C4-2B (cell line): ENCODE measurements around the gene LRIT2.
"Not testable (repeated sequence)": the region's sequence is repeated elsewhere in the genome, so short reads cannot be mapped to it uniquely, and the experiment has no call there.

ENCODE experiments used
- H3K27ac ChIP-seq: fragments of 450-650 bp; 2 replicates; pipeline ENCODE4 v1.5.1; 2017
- ZFX ChIP-seq: fragments of 450-650 bp; IDR thresholded peaks from 2 replicates; pipeline ENCODE4 v1.6.1; 2017
- TF ChIP-seq, protein P1 (sequence below): fragments of 450-650 bp; conservative IDR thresholded peaks from 2 replicates; pipeline ENCODE4 v1.5.1; 2017; ENCODE audit warnings: mild to moderate bottlenecking

LRIT2 gene

DNA sequence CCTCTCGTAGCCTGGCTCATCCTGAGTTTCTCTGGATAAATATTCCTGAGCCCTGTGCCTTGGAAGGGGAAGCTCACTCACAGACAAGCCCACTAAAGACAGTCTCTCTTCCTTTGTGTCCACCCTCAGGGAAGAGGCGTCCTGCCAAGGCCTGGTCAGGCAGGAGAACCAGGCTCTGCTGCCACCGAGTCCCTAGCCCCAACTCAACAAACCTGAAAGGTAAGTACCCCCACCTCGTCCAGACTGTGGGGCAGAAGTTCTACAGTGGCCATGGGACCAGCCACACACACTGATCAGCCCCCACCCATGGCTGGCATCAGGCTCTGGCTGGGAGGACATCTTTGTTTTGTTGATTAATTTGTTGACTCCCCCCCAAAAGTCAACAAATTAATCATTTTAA lies 49.0 kb downstream of the LRIT2 start:
- no peak for TF ChIP-seq ZFX
- no peak overlapping the region for H3K27ac ChIP-seq

GRCh38 chr10:84175436-84175835 lies 49.9 kb downstream of the LRIT2 start:
- TF ChIP-seq ZFX = no peak
- TF ChIP-seq, protein P1, sequence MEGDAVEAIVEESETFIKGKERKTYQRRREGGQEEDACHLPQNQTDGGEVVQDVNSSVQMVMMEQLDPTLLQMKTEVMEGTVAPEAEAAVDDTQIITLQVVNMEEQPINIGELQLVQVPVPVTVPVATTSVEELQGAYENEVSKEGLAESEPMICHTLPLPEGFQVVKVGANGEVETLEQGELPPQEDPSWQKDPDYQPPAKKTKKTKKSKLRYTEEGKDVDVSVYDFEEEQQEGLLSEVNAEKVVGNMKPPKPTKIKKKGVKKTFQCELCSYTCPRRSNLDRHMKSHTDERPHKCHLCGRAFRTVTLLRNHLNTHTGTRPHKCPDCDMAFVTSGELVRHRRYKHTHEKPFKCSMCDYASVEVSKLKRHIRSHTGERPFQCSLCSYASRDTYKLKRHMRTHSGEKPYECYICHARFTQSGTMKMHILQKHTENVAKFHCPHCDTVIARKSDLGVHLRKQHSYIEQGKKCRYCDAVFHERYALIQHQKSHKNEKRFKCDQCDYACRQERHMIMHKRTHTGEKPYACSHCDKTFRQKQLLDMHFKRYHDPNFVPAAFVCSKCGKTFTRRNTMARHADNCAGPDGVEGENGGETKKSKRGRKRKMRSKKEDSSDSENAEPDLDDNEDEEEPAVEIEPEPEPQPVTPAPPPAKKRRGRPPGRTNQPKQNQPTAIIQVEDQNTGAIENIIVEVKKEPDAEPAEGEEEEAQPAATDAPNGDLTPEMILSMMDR = no peak
- no peak overlapping the region for H3K27ac ChIP-seq

DNA sequence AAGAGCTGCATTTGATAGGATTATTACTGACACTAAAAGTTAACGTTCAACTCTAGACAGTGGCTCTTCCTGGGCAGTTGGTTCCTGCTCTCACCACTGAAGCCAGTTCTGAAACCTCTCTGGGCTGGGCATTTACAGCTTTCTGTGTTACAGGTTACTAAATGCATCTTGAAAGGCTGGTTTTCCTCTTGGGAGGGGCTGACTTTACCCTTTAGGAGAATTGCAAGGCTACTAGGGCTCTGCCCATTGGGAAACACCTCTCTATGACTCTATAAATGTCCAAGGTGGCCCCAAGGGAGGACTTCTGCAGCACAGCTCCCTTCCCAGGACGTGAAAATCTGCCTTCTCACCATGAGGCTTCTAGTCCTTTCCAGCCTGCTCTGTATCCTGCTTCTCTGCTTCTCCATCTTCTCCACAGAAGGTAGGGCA lies 51.8 kb downstream of the LRIT2 start, which contains the start of gene GPR15LG:
Gene GPR15LG (plus strand): TSS at position 301 of the 429 bp plus-strand sequence. CDS start 51 bp downstream, at position 352.
- no peak for TF ChIP-seq ZFX
- TF ChIP-seq, protein P1 = no peak
- no peak within 1 kb of the TSS for H3K27ac ChIP-seq

GRCh38 chr10:84172467-84173356 lies 52.6 kb downstream of the LRIT2 start:
- H3K27ac ChIP-seq = no peak overlapping the region
- TF ChIP-seq, protein P1 = no peak
- no peak for TF ChIP-seq ZFX

GRCh38 chr10:84171700-84172466 lies 53.5 kb downstream of the LRIT2 start:
- H3K27ac ChIP-seq = not testable (repeated sequence)

- not testable (repeated sequence) for H3K27ac ChIP-seq
Observed at GRCh38 chr10:84171237-84171636, 54.1 kb downstream of the LRIT2 start.
